ENCODE measurements around the gene HMGCR.
"Not testable (repeated sequence)": the region's sequence is repeated elsewhere in the genome, so short reads cannot be mapped to it uniquely, and the experiment has no call there.

HMGCR gene

DNA sequence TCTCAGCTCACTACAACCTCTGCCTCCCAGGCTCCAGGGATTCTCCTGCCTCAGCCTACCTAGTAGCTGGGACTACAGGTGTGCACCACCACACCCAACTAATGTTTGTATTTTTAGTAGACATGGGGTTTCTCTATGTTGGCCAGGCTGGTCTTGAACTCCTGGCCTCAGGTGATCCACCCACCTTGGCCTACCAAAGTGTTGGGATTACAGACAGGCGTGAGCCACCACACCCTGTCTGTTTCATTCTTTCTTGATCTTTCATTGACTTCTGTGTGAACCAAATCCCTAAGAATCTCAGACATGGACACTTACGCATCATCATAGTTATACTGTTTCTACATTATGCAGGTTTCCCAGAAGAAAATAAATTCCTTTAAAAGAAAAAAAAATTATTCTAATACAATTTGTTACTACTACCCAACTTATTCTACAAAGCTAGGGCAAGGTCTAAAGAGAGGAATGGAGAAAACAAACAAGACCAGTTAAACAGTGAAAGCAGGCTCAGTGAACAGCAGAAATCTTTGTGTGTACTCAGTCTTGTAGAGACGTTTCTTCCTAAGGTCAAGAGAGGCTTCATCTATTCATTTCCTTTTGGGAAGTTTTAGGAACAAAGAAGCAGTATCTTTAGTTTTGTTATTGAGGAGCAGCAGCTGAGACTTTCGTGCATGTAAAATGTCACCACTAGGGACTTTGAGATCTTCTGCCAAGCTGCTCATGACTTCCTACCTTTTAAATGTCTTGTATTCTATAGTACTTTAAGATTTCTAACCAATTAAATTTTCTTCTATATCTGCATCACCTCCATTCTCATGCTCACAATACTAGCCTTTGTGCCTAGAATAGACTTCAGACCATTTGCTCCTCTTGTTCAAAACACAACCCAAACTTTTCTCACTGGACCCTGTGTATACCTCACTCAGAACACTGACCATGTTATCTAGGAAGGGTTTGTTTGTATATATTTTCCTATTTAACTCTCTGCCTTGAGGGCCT lies 5.6 kb upstream of the HMGCR start:
- TF ChIP-seq, protein P1, sequence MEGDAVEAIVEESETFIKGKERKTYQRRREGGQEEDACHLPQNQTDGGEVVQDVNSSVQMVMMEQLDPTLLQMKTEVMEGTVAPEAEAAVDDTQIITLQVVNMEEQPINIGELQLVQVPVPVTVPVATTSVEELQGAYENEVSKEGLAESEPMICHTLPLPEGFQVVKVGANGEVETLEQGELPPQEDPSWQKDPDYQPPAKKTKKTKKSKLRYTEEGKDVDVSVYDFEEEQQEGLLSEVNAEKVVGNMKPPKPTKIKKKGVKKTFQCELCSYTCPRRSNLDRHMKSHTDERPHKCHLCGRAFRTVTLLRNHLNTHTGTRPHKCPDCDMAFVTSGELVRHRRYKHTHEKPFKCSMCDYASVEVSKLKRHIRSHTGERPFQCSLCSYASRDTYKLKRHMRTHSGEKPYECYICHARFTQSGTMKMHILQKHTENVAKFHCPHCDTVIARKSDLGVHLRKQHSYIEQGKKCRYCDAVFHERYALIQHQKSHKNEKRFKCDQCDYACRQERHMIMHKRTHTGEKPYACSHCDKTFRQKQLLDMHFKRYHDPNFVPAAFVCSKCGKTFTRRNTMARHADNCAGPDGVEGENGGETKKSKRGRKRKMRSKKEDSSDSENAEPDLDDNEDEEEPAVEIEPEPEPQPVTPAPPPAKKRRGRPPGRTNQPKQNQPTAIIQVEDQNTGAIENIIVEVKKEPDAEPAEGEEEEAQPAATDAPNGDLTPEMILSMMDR (IDR thresholded peaks at IDR 0.05; ENCODE audit: control insufficient read depth, extremely low read depth, insufficient read depth) = no peak
- no peak overlapping the region for H3K4me3 ChIP-seq (ENCODE audit: low read depth, low read length)
- no peak for DNase-seq (ENCODE audit: low read depth)

DNA sequence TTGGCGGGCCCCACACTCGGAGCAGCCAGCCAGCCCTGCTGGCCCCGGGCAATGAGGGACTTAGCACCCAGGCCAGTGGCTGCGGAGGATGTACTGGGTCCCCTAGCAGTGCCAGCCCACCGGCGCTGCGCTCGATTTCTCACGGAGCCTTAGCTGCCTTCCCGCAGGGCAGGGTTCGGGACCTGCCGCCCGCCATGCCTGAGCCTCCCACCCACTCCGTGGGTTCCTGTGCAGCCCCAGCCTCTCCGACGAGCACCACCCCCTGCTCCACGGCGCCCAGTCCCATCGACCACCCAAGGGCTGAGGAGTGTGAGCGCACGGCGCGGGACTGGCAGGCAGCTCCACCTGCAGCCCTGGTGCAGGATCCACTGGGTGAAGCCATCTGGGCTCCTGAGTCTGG lies 3.3 kb upstream of the HMGCR start:
- not testable (repeated sequence) for H3K4me3 ChIP-seq (ENCODE audit: low read depth, low read length); DNase-seq (ENCODE audit: low read depth)

DNA sequence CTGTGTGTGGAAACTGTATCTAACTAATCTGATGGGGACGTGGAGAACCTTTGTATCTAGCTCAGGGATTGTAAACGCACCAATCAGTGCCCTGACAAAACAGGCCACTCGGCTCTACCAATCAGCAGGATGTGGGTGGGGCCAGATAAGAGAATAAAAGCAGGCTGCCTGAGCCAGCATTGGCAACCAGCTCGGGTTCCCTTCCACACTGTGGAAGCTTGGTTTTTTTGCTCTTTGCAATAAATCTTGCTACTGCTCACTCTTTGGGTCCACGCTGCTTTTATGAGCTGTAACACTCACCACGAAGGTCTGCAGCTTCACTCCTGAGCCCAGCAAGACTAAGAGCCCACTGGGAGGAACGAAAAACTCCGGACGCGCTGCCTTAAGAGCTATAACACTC lies 2.6 kb upstream of the HMGCR start:
- not testable (repeated sequence) for DNase-seq (ENCODE audit: low read depth); H3K4me3 ChIP-seq (ENCODE audit: low read depth, low read length)

DNA sequence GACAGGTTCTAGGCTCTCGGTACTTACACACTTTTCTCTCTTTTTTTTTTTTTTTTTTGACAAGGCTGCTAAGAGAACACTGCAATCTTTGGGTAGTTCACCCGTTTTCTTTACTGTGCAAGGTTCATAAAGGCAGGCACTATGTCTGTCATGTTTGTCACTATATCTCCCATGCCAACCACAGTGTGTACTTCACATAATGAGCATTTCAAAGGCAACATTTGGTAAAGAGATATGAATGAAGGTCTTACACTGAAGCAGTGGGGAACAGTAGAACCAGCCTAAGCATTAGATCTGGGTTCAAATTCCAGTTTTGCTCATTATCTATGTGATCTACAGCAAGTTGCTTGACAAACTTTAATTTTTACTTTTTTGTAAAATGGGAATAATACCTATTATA lies 1.5 kb upstream of the HMGCR start:
- TF ChIP-seq, protein P1 (IDR thresholded peaks at IDR 0.05; ENCODE audit: control insufficient read depth, extremely low read depth, insufficient read depth) = no peak
- no peak for DNase-seq (ENCODE audit: low read depth)
- H3K4me3 ChIP-seq (ENCODE audit: low read depth, low read length) = peak overlapping the region; percentile 91; the same call in 1 of the 2 replicates

DNA sequence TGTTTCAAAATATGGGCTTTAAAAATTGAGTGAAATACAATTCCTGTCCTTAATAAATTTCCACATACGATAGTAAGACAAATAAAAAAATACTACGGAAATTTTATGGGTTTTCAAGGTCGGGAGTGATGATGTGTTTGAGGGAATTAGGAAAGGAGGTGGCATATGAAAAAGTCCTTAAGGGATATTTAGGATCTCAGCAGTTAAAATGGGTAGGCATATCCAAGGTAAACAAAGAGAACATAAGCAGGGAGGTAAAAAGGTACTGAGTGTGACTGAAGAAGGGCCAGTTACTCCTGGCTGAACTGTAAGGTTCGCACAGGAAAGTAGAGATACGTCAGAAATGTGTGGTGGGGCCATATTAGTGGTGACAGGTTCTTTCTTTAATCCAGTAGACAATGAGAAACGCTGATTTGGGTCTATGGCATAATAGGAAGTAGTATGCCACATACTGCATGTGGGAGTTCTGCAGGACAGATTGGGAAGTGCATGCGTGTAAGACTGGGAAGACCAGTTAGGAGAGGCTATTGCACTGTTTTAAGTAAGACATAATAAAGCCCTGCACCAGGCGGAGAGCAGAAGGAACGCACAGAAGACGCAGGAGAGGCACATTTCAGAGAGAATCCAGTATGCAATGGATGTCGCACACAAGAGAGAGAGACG lies 937 bp upstream of the HMGCR start:
- TF ChIP-seq, protein P1 (IDR thresholded peaks at IDR 0.05; ENCODE audit: control insufficient read depth, extremely low read depth, insufficient read depth) = peak; percentile 30

DNA sequence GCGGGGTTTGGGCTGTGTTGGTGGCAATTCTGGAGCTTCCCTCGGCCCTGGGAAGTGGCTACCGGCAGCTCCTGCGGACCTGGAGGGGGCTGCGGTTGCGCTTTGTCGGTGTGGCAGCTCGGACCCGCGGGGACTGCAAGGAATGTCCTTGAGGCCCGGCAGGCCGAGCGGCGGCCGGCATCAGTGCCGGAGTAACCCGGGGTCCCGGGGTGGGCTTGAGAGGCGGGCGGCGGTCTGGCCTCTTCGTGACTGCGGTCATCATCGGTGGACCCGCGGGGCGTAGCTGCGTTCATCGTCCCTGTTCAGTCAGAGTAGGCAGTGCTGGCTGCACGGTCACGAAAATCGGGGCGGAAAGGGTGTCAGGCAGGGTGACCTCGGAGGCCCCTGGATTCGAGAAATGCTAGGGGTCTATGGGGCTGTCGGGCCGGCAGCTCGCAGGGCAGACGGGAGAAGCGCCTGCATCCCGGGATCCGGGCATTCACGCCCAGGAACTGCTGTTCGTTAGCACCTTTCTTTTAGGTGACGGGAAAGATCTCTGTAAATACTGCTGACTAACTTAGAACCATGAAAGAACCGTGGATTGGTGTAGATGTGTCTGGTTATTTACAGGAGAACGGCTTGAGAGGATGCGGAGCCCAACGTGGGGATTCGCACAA lies 474 bp downstream of the HMGCR start:
- TF ChIP-seq, protein P1 (IDR thresholded peaks at IDR 0.05; ENCODE audit: control insufficient read depth, extremely low read depth, insufficient read depth) = no peak
- H3K4me3 ChIP-seq (ENCODE audit: low read depth, low read length) = peak overlapping the region; percentile 91
- DNase-seq (ENCODE audit: low read depth) = no peak

More for the DNA sequence above, 937 bp upstream of the HMGCR start:
- peak overlapping the region; percentile 91 for H3K4me3 ChIP-seq (ENCODE audit: low read depth, low read length)
- DNase-seq (ENCODE audit: low read depth) = peak; percentile 82

DNA sequence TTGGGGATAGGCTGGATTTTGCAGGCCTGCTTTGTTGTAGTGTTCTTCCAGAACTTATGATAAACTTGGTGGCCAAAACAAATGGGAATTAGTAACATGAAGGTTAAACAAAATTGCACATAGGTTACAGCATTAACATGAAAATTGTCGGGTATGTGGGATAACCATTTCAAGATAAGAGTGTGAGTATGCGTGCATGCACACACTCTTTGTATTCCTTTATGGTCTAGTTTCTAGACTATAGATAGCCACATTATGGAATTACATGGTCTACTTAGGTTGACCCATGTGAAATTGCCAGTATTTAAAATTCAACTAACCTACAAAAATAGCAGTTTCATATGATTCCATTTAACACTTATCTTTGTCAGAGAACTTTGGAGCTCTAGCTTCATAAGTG lies 1.4 kb downstream of the HMGCR start:
- no peak for DNase-seq (ENCODE audit: low read depth)
- peak overlapping the region; percentile 91 for H3K4me3 ChIP-seq (ENCODE audit: low read depth, low read length)
- TF ChIP-seq, protein P1 (IDR thresholded peaks at IDR 0.05; ENCODE audit: control insufficient read depth, extremely low read depth, insufficient read depth) = no peak

Data from LNCaP clone FGC (cell line).